CD4-positive, alpha-beta T cell (primary cell): ENCODE data around the gene COX10. TPM values are rescaled to one million over a fixed set of nuclear protein-coding genes. Genes with fewer than 3 reads are reported as not detected.

Experiments
- ATAC-seq: fragments of 200-7000 bp; cut with Tn5 transposase; one replicate; pipeline ENCODE4 v1.10.0; 2022; ENCODE audit warnings: mild to moderate bottlenecking; ENCODE audit not compliant: poor library complexity
- CTCF ChIA-PET: fragments of 350-600 bp; sonication (Branson Sonifier 250); formaldehyde crosslinking; loops from one replicate; lab custom pipeline; 2021; ENCODE audit warnings: antibody characterized with exemption, inconsistent platforms; lab: Charles Lee
- POLR2A ChIA-PET: fragments of 350-600 bp; sonication (Branson Sonifier 250); formaldehyde crosslinking; loops from one replicate; lab custom pipeline; 2021; ENCODE audit warnings: antibody characterized with exemption, inconsistent platforms; lab: Charles Lee
- DNase-seq, 14 experiments: peaks; one replicate each; pipeline ENCODE4 v3.0.0-alpha.2; 2013 to 2020; ENCODE audit warnings: mixed read lengths in 2 of 14
- H3K27ac ChIP-seq, 2 donors: one replicate each; pipeline versions ENCODE4 v1.5.1 to v1.7.0; 2013; ENCODE audit warnings: low read length in 2 of 2, low read depth in 1 of 2, mild to moderate bottlenecking in 1 of 2
- H3K27me3 ChIP-seq, 2 experiments: 1 replicate in 1 of 2; 2 replicates in 1 of 2; pipeline versions ENCODE4 v1.6.1 to v1.7.0; 2013; ENCODE audit warnings: low read length in 2 of 2, control low read depth in 1 of 2, mild to moderate bottlenecking in 1 of 2, moderate library complexity in 1 of 2; ENCODE audit not compliant: insufficient read depth in 2 of 2, control insufficient read depth in 1 of 2
- H3K36me3 ChIP-seq: one replicate; pipeline ENCODE4 v1.6.1; 2013; ENCODE audit warnings: low read length, control low read depth; ENCODE audit not compliant: insufficient read depth
- H3K4me1 ChIP-seq: one replicate; pipeline ENCODE4 v1.6.1; 2013; ENCODE audit warnings: low read length, control low read depth; ENCODE audit not compliant: insufficient read depth
- H3K4me3 ChIP-seq: one replicate; pipeline ENCODE4 v1.5.1; 2013; ENCODE audit warnings: mild to moderate bottlenecking, low read length, moderate library complexity
- H3K9me3 ChIP-seq, 2 experiments: 1 replicate in 1 of 2; 2 replicates in 1 of 2; pipeline versions ENCODE4 v1.6.1 to v1.7.0; 2013; ENCODE audit warnings: low read length in 2 of 2, mild to moderate bottlenecking in 2 of 2, control low read depth in 1 of 2, moderate library complexity in 1 of 2; ENCODE audit not compliant: control insufficient read depth in 1 of 2, insufficient read depth in 1 of 2
- H3K27ac Mint-ChIP-seq: one replicate; pipeline ENCODE4 v1.8.0; 2020; ENCODE audit warnings: mixed read lengths
- H3K27me3 Mint-ChIP-seq: one replicate; pipeline ENCODE4 v1.8.0; 2021; ENCODE audit warnings: mixed read lengths
- H3K36me3 Mint-ChIP-seq: one replicate; pipeline ENCODE4 v1.8.0; 2021; ENCODE audit warnings: low read depth, mixed read lengths
- H3K4me1 Mint-ChIP-seq: one replicate; pipeline ENCODE4 v1.8.0; 2021; ENCODE audit warnings: low read depth, mixed read lengths
- H3K4me3 Mint-ChIP-seq: one replicate; pipeline ENCODE4 v1.8.0; 2020; ENCODE audit warnings: mild to moderate bottlenecking, mixed read lengths
- H3K9me3 Mint-ChIP-seq: one replicate; pipeline ENCODE4 v1.8.0; 2020; ENCODE audit warnings: mixed read lengths
- CTCF ChIP-seq: fragments of 200-600 bp; IDR thresholded peaks from one replicate; pipeline ENCODE4 v1.8.0; 2022; ENCODE audit warnings: antibody characterized with exemption, mild to moderate bottlenecking
- intact Hi-C, 2 experiments: fragments of 100-400 bp; cut with DNase I in 1 of 2; cut with micrococcal nuclease in 1 of 2; formaldehyde crosslinking; loops; one replicate each; pipeline versions ENCODE4 v1.15.1 to v1.9.0; 2023 to 2025; cut with DNase I, micrococcal nuclease
- total RNA-seq, 174 experiments: library from RNA in 2 of 174; stranded (reverse) in 2 of 174; gene quantifications; one replicate each; pipeline ENCODE4 v1.2.3 and lab custom pipeline; 2021 to 2026

Gene COX10
- total RNA-seq, 2 experiments from 2014 or later, result 9.1 to 9.9 TPM

- H3K9me3 Mint-ChIP-seq, result no peaks in the 10 kb centered on the region
- TF ChIP-seq CTCF, result no peak
- H3K4me1 ChIP-seq, result peaks cover 5% of the 10 kb centered on the region
- no peak overlapping the region for H3K4me3 Mint-ChIP-seq
- ATAC-seq (no peak), DNase-seq (no peak)
- H3K27ac Mint-ChIP-seq, result no peak overlapping the region
- no peak overlapping the region for H3K27ac ChIP-seq
- H3K4me1 Mint-ChIP-seq, result peaks cover 60% of the 10 kb centered on the region
- POLR2A ChIA-PET, result no interaction called here
- H3K9me3 ChIP-seq, result no peaks in the 10 kb centered on the region
- intact Hi-C loops, result no loop called here
- H3K36me3 Mint-ChIP-seq, result no peaks in the 10 kb centered on the region
- H3K4me3 ChIP-seq, result no peak overlapping the region
- H3K36me3 ChIP-seq, result no peaks in the 10 kb centered on the region
- H3K27me3 ChIP-seq, result no peaks in the 10 kb centered on the region
- no peaks in the 10 kb centered on the region for H3K27me3 Mint-ChIP-seq
- CTCF ChIA-PET, result no interaction called here
Measured at GRCh38 chr17:14125518-14126137, 56.3 kb downstream of the COX10 start.

DNA sequence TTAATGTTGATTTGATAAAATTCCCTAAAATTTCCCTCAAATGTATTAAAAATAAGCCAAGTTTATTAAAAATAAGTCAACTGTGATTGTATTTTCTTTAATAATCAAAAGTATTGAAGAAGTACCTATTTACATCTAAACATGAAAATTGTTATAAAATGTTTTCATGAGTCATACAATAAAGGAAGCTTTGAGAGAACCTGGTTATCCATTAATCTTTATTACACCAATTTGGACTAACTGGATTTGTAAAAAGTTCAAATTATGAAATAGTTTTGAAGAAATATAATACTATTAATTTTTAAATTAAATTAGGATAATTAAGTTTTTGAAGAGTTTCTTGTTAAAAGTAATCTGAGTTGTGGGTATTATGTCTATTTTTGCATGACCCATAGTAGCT lies 63.8 kb downstream of the COX10 start:
- Mint-ChIP-seq H3K27ac (no peak overlapping the region), H3K27me3 (no peaks in the 10 kb centered on the region), H3K4me3 (no peak overlapping the region), H3K36me3 (no peaks in the 10 kb centered on the region), H3K9me3 (no peaks in the 10 kb centered on the region), H3K4me1 (peaks cover 15% of the 10 kb centered on the region)
- H3K27me3 ChIP-seq, result no peaks in the 10 kb centered on the region
- TF ChIP-seq CTCF, result no peak
- no peak overlapping the region for H3K4me3 ChIP-seq
- no peaks in the 10 kb centered on the region for H3K9me3 ChIP-seq
- DNase-seq, result no peak
- H3K4me1 ChIP-seq, result no peaks in the 10 kb centered on the region
- H3K27ac ChIP-seq, result no peak overlapping the region
- H3K36me3 ChIP-seq, result no peaks in the 10 kb centered on the region
- intact Hi-C loops, result no loop called here
- ChIA-PET CTCF (interaction anchor here (0.9 kb wide), 1 partner anchor 70 kb away, joined by 3 read pairs; no protein-coding TSS in a partner anchor), POLR2A (interaction anchor here (0.6 kb wide), 2 partner anchors 20 to 1461 kb away, joined by 3 read pairs; no protein-coding TSS in a partner anchor)
- no peak for ATAC-seq

DNA sequence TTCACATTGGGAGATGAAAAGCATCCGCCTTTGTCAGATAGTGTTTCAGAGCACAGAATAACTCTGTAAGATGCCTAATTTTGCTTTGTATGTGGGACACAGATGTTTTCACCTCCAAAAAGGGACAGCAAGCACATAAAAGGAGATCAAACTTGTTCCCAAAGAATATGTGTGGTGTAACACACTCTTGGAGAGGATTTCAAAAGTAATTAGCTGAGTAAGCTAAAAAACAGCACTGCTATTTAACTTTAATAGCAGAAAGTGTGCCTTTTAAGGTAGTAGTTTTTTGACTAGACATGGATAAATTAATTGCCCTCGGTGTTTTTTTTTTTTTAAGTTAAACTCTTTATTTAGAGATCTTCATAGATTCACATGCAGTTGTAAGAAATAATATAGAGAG lies 65.2 kb downstream of the COX10 start:
- H3K36me3 ChIP-seq, result no peaks in the 10 kb centered on the region
- H3K27me3 ChIP-seq, result no peaks in the 10 kb centered on the region
- POLR2A ChIA-PET, result no interaction called here
- H3K4me3 ChIP-seq, result no peak overlapping the region
- Mint-ChIP-seq H3K4me1 (peaks cover 12% of the 10 kb centered on the region), H3K4me3 (no peak overlapping the region), H3K27ac (no peak overlapping the region), H3K27me3 (no peaks in the 10 kb centered on the region), H3K36me3 (no peaks in the 10 kb centered on the region), H3K9me3 (no peaks in the 10 kb centered on the region)
- TF ChIP-seq CTCF, result no peak
- CTCF ChIA-PET, result interaction anchor here (2.6 kb wide), 1 partner anchor 69 kb away, joined by 7 read pairs; no protein-coding TSS in a partner anchor
- no peak overlapping the region for H3K27ac ChIP-seq
- no peak for DNase-seq
- intact Hi-C loops, result no loop called here
- H3K9me3 ChIP-seq, result no peaks in the 10 kb centered on the region
- ATAC-seq, result no peak
- no peaks in the 10 kb centered on the region for H3K4me1 ChIP-seq
